Measurements from ENCODE around the gene SAXO2. TPM values are rescaled to one million over a fixed set of nuclear protein-coding genes. Genes with fewer than 3 reads are reported as not detected.
"Not testable (repeated sequence)": the region's sequence is repeated elsewhere in the genome, so short reads cannot be mapped to it uniquely, and the experiment has no call there.

Gene SAXO2
- total RNA-seq, 1 donor, result 1.4 TPM

- H3K4me3 ChIP-seq (ENCODE audit: low read depth, low read length), result no peak overlapping the region
- TF ChIP-seq, protein P1, sequence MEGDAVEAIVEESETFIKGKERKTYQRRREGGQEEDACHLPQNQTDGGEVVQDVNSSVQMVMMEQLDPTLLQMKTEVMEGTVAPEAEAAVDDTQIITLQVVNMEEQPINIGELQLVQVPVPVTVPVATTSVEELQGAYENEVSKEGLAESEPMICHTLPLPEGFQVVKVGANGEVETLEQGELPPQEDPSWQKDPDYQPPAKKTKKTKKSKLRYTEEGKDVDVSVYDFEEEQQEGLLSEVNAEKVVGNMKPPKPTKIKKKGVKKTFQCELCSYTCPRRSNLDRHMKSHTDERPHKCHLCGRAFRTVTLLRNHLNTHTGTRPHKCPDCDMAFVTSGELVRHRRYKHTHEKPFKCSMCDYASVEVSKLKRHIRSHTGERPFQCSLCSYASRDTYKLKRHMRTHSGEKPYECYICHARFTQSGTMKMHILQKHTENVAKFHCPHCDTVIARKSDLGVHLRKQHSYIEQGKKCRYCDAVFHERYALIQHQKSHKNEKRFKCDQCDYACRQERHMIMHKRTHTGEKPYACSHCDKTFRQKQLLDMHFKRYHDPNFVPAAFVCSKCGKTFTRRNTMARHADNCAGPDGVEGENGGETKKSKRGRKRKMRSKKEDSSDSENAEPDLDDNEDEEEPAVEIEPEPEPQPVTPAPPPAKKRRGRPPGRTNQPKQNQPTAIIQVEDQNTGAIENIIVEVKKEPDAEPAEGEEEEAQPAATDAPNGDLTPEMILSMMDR (IDR thresholded peaks at IDR 0.05; ENCODE audit: insufficient read depth, low read length), result no peak
- no peak for DNase-seq (ENCODE audit: low read depth)
Measured at GRCh38 chr15:82313446-82313845, 50.8 kb downstream of the SAXO2 start.

DNA sequence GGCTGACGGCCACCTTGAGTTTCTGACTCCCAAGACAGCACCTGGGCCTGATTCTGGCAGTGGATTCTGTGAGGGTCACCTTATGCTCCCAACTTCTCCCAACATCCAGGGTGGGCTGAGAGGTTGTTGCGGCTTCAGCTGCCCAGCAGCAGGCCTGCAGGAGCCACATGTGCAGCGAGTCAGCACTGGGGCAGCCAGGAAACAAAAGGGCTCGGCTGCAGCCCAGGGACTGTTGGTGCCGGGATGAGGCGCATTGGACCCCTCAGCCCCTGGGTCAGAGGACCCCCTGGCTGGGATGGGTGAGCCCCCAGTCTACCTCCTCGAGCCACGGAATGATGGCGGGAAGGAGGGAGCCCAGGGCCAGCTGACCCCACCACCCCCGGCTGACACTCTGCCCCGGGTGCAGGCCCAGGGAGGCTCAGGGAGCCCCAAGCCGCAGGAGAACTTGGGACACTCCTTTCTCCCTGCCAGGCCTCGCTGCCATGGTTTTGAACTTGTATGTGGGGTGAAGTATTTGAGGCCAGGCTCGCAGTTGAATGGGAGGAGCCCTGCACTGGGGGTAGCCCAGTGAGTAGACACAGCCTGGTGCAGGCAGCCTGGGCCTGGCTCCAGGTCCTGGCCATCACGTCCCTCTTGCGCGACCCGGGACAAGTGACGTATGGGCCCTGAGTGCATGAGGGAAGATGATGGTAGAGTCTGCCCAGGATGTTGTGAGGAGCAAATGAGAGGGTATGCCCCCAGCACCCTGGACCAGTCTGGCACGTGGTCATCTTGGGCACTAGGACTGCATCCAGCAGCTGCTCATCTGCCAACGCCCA lies 51.5 kb downstream of the SAXO2 start:
- H3K4me3 ChIP-seq (ENCODE audit: low read depth, low read length); DNase-seq (ENCODE audit: low read depth): not testable (repeated sequence)

DNA sequence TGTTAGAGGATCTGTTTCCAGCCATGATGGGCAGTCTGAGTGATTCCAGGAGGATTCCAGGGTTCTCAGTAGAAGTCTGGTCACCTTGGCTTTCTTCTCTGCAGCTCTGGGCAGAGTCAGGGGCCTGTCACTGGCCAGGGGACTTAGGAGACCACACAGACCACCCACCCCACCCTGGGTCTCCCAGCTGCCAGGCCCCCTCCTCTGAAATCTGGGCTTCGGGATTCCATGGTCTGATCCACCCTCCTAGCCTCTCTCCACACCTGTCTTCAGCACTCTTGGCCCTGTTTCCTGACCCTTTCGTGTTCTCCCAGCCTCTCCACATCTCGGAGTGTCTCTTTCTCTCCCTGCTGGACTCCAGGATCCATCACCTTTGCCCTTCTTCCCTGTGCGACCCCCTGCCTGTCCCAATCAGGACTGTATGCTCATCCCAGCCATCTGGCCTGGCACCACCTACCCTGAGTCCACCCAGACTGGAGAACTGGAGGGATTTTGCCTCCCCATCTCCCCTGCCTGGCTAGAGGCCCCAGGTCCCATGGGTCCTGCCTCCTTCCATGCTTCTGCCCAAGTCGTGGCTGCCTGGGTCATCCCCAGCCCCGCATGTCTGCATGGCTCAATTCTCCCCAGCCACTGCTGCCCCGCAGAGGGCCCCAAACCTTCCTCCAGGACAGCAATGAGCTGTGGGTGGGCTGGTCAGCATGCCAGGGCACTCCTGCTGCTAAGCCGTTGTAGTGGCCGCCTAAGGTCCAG lies 52.3 kb downstream of the SAXO2 start:
- no peak for DNase-seq (ENCODE audit: low read depth)
- H3K4me3 ChIP-seq (ENCODE audit: low read depth, low read length), result no peak overlapping the region
- TF ChIP-seq, protein P1 (IDR thresholded peaks at IDR 0.05; ENCODE audit: insufficient read depth, low read length), result no peak

DNA sequence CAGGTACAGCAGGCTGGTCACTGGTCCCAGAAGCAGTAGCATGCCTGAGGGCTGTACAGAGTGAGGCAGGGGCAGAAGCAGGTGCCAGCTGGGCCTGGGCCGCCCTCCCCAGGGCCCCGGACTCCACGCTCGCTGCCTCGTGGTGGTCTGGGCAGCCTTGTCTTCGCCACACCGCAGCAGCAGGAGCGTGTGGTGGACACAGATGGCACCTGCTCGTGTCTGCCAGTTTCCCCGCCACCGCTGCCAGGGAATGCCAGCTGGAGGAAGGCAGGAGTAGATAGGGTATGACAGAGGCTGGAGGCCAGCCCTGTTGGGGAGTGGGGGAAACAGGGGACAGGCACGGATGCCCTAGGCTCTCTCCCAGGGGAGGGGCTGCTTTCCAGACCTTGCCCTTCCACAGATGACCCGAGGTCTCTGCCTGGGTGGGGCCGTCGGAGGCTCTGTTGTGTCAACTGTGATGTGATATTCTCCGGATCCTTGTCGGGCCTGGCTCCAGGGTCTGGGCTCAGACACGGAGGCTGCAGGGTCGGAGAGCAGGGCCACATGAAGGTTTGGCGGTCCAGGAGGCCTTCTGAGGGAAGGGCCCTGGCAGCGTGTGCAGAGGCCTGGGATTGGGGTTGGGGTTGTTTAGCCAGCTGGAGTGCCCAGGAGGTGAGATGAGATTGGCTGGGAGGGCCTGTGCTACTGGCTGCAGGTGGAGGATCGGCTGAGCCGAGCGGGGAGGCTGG lies 53.1 kb downstream of the SAXO2 start:
- no peak for DNase-seq (ENCODE audit: low read depth)
- TF ChIP-seq, protein P1 (IDR thresholded peaks at IDR 0.05; ENCODE audit: insufficient read depth, low read length), result no peak

DNA sequence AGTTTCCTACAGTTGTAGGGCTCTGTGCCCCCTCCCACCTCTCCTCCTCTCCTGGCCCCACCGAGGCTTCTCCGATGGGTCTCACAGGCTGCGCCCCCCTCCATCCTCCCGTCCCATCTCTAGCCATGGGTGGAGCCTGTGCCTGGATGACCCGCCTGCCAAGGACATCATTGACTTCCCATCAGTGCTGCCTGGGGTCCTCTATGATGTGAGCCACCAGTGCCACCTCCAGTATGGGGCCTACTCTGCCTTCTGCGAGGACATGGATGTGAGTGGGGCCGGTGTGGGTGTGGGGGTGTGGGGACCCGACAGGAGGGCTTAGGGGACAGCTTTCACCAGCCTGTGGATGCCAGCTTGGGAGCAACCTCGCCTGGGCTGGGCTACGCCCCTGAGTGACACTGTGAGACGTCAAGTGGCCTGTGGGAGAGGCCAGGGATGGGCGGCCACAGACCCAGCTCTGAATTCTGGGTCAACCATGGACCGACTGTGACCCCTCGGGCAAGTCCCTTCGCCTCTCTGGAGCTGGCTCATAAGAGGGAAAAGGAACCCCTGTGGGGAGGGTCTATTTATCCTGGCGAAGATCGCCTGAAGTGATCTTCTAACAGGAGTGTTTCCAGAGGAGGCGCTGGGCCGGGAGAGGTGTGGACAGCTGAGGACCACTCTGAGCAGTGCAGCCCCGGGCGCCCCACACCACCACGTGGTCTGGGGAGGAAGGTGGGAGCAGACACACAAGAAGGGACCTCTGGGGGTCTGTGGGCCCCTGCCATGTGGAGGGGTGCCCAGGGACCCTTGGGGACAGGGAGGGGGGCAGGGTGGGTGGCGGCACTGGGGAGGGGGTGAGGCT lies 53.9 kb downstream of the SAXO2 start:
- not testable (repeated sequence) for DNase-seq (ENCODE audit: low read depth); H3K4me3 ChIP-seq (ENCODE audit: low read depth, low read length)

More for the DNA sequence above, 53.1 kb downstream of the SAXO2 start:
- no peak overlapping the region for H3K4me3 ChIP-seq (ENCODE audit: low read depth, low read length)

DNA sequence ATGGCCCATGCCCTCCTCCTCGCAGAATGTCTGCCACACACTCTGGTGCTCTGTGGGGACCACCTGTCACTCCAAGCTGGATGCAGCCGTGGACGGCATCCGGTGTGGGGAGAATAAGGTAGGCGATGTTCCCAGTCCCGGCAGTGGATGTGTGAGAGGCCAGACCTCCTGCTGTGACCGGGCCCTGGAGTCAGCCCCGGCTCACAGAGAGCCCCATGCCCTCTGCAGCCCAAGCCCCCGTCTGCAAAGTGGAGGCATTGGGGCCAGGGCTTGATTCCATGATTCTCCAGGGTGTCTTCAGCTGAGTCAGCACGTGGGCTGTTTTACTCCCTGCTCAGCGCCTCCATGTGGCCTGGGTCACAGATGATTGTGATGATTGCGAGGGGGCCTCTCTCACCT lies 54.5 kb downstream of the SAXO2 start:
- H3K4me3 ChIP-seq (ENCODE audit: low read depth, low read length), result no peak overlapping the region
- DNase-seq (ENCODE audit: low read depth), result no peak

DNA sequence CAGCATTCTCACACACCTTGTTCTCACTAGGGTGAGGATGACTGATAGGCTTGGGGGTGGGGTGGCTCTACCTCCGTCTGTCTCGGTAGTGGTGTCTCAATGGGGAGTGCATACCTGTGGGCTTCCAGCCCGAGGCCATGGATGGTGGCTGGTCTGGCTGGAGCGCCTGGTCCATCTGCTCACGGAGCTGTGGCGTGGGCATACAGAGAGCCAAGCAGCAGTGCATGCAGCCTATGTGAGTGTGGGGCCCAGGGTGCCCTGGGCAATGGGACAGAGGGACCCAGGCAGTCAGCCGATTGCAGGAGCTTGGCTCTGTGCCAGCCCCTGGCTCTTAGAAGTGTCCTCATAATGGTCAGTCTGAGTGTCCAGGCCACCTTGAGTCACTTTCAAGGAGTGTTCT lies 54.9 kb downstream of the SAXO2 start:
- DNase-seq (ENCODE audit: low read depth); H3K4me3 ChIP-seq (ENCODE audit: low read depth, low read length): not testable (repeated sequence)

More for the DNA sequence above, 54.5 kb downstream of the SAXO2 start:
- TF ChIP-seq, protein P1 (IDR thresholded peaks at IDR 0.05; ENCODE audit: insufficient read depth, low read length), result no peak

- not testable (repeated sequence) for DNase-seq (ENCODE audit: low read depth)
Measured at GRCh38 chr15:82318281-82318680, 55.7 kb downstream of the SAXO2 start.

GRCh38 chr15:82319522-82320278 lies 57.1 kb downstream of the SAXO2 start:
- not testable (repeated sequence) for H3K4me3 ChIP-seq (ENCODE audit: low read depth, low read length); DNase-seq (ENCODE audit: low read depth)

More at GRCh38 chr15:82318281-82318680, 55.7 kb downstream of the SAXO2 start:
- not testable (repeated sequence) for H3K4me3 ChIP-seq (ENCODE audit: low read depth, low read length)

- not testable (repeated sequence) for H3K4me3 ChIP-seq (ENCODE audit: low read depth, low read length); DNase-seq (ENCODE audit: low read depth)
Measured at GRCh38 chr15:82320861-82321260, 58.2 kb downstream of the SAXO2 start.

DNA sequence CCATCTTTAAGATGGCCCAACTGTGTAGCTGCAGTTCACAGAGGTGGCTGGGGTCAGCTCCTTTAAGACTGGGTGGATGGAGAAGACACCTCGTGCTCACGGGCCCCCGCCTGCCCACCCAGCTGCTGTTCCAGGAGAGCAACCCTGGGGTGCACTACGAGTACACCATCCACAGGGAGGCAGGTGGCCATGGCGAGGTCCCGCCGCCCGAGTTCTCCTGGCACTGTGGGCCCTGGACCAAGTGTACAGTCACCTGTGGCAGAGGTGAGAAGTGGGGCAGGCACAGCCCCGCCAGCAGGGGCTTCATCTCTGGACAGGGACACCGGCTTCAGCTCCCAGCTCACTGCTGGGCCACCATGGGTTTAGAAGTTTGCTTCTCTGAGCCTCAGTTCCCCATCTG lies 59.9 kb downstream of the SAXO2 start:
- not testable (repeated sequence) for DNase-seq (ENCODE audit: low read depth); H3K4me3 ChIP-seq (ENCODE audit: low read depth, low read length)

DNA sequence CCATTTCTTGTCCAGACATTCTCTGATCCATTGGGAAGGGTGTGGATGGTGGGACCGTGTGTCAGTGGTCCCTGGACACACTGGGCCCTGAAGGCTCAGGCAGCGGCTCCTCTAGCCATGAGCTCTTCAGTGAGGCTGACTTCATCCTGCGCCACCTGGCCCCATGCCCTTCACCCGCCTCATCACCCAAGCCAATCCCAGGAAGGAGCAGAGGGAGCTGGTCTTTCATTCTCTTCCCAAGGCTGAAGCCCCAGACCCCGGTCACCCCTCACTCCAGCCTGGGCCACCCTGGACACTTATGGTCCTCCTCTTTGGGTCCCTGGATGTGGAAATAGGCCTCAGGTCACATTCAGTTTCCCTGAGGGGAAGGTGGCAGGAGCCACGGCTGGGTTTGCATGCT lies 62.2 kb downstream of the SAXO2 start:
- not testable (repeated sequence) for H3K4me3 ChIP-seq (ENCODE audit: low read depth, low read length); DNase-seq (ENCODE audit: low read depth)

Measured in fibroblast of the aortic adventitia (primary cell).